HepG2 (cell line): Measurements from ENCODE around the gene PHRF1. TPM values are rescaled to one million over a fixed set of nuclear protein-coding genes. Genes with fewer than 3 reads are reported as not detected.
A peak's percentile ranks its signal among the peaks of the same experiment; 100 is the strongest.

Experiments used
- ATRX ChIP-seq: sonication (generic); formaldehyde crosslinking; IDR thresholded peaks from 2 replicates; pipeline ENCODE4 v1.4.0; 2020; ENCODE audit warnings: missing genetic modification reagents, borderline replicate concordance
- CBFB ChIP-seq: sonication (generic); formaldehyde crosslinking; IDR thresholded peaks from 2 replicates; pipeline ENCODE4 v1.4.0; 2020; ENCODE audit warnings: missing genetic modification reagents
- KDM4B ChIP-seq: sonication (generic); formaldehyde crosslinking; IDR thresholded peaks from 2 replicates; pipeline ENCODE4 v1.4.0; 2020; ENCODE audit warnings: missing genetic modification reagents
- KLF12 ChIP-seq: sonication (generic); formaldehyde crosslinking; IDR thresholded peaks from 2 replicates; pipeline ENCODE4 v1.4.0; 2020; ENCODE audit warnings: missing genetic modification reagents, borderline replicate concordance
- KMT2B ChIP-seq: IDR thresholded peaks from 2 replicates; pipeline ENCODE4 v1.6.1; 2016; ENCODE audit warnings: missing genetic modification reagents, missing compliant biosample characterization
- RFXAP ChIP-seq: sonication (generic); formaldehyde crosslinking; IDR thresholded peaks from 2 replicates; pipeline ENCODE4 v1.4.0; 2020; ENCODE audit warnings: missing genetic modification reagents, borderline replicate concordance
- SMYD3 ChIP-seq: sonication (generic); formaldehyde crosslinking; IDR thresholded peaks from 2 replicates; pipeline ENCODE4 v1.8.1; 2023; ENCODE audit warnings: mild to moderate bottlenecking, missing genetic modification reagents
- U2AF1 ChIP-seq: fragments of 200-400 bp; formaldehyde crosslinking; optimal IDR thresholded peaks from 2 replicates; pipeline ENCODE3; 2017; ENCODE audit warnings: mild to moderate bottlenecking, low read depth, low read length
- ZC3H4 ChIP-seq: sonication (generic); formaldehyde crosslinking; IDR thresholded peaks from 2 replicates; pipeline ENCODE4 v1.4.0; 2020; ENCODE audit warnings: missing genetic modification reagents, borderline replicate concordance
- ZNF317 ChIP-seq: sonication (generic); formaldehyde crosslinking; IDR thresholded peaks from 2 replicates; pipeline ENCODE4 v1.5.0; 2020; ENCODE audit warnings: mild to moderate bottlenecking, missing genetic modification reagents
- ZNF354B ChIP-seq: sonication (generic); formaldehyde crosslinking; IDR thresholded peaks from 2 replicates; pipeline ENCODE4 v1.8.0; 2022; ENCODE audit warnings: mild to moderate bottlenecking, missing genetic modification reagents
- ZNF605 ChIP-seq: sonication (generic); formaldehyde crosslinking; IDR thresholded peaks from 2 replicates; pipeline ENCODE4 v1.8.0; 2022; ENCODE audit warnings: mild to moderate bottlenecking, missing genetic modification reagents
- ZSCAN12 ChIP-seq: sonication (generic); formaldehyde crosslinking; IDR thresholded peaks from 2 replicates; pipeline ENCODE4 v1.9.0; 2021; ENCODE audit warnings: mild to moderate bottlenecking, missing genetic modification reagents
- polyA plus RNA-seq, 8 experiments: library from polyadenylated mRNA; depleted of rRNA in 3 of 8; stranded (reverse) in 7 of 8; unstranded in 1 of 8; fragments of >200 nt; fragmentation: Illumina TruSeq in 4 of 8; extraction: Trizol in 4 of 8; gene quantifications; 2 replicates each; pipeline versions ENCODE4 v1.2.1 to v1.2.3, GENCODE V29; 2011 to 2016; ENCODE audit warnings: low read depth in 4 of 8, missing spikeins in 1 of 8, mixed read lengths in 1 of 8; ENCODE audit not compliant: insufficient read depth in 1 of 8
- total RNA-seq, 5 experiments: library from RNA; depleted of rRNA; stranded (reverse); fragments of >200 nt; fragmentation: Illumina TruSeq; extraction: Trizol; gene quantifications; 2 replicates each; pipeline ENCODE4 v1.2.3, GENCODE V29; 2016; ENCODE audit warnings: low read depth in 1 of 5
- TF ChIP-seq, protein P1 (sequence below): sonication (generic); formaldehyde crosslinking; IDR thresholded peaks from 2 replicates; pipeline ENCODE4 v1.5.0; 2020; ENCODE audit warnings: missing genetic modification reagents
- TF ChIP-seq, protein P2 (sequence below): sonication (generic); formaldehyde crosslinking; conservative IDR thresholded peaks from 2 replicates; pipeline ENCODE4 v1.8.0; 2022; ENCODE audit warnings: mild to moderate bottlenecking, moderate library complexity, missing genetic modification reagents
- TF ChIP-seq, protein P3 (sequence below): sonication (generic); formaldehyde crosslinking; IDR thresholded peaks from 2 replicates; pipeline ENCODE4 v1.8.1; 2022; ENCODE audit warnings: mild to moderate bottlenecking, missing genetic modification reagents
- TF ChIP-seq, protein P4 (sequence below): sonication (generic); formaldehyde crosslinking; IDR thresholded peaks from 2 replicates; pipeline ENCODE4 v1.4.0; 2020; ENCODE audit warnings: low read depth, missing genetic modification reagents
- TF ChIP-seq, protein P5 (sequence below): sonication (generic); formaldehyde crosslinking; IDR thresholded peaks from 2 replicates; pipeline ENCODE4 v1.5.1; 2020; ENCODE audit warnings: mild to moderate bottlenecking, missing genetic modification reagents, borderline replicate concordance

Gene PHRF1
- total and polyA plus RNA-seq, 2 of the 13 experiments (the other 11 are each of a cell fraction or from before 2014, with no cell fraction given): 8.2 to 16.7 TPM

DNA sequence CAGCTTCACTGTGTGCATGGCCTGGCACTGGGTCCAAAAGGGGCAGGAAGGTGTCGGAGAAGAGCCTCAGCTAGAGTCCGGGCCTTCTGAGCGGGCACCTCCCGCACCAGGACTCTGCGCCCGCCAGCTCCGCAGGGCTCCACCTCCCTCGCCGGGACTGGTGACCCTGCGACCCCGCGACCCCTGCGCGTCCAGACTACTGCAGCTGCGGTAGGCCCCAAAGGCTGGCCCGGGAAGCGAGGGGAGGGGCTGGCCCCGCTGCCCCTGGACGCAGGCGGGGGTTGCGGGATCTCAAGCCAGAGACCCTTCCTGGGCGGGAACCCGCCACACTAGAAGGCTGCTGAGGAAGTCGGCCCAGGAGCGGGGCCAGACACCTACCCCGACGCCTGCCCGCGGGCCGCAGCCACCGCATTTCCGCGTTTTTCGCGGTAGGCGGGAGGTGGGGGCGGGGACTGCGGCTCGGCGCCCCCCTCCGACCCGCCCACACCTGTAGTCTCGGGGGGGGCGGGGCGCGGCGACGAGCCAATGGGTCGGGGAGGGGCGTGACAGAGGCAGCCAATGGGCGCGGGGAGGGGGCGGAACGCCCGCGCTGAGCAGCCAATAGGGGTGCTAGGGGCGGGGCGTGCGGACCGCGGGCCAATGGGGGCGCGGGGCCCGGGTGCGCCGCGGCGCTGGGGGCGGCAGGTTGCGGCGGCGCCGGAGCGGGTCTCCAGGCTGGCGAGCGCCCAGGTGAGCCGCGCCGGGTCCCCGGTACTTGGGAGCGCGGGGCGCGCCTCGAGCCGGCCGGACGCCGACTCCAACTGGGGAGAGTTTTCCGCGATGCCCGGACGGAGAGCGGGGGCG, 15.7 kb upstream of the PHRF1 start, which contains the start of the genes LMNTD2 and RASSF7 (continued):
- TF ChIP-seq RFXAP (CRISPR knock-in tag) (no peak), ZNF605 (CRISPR knock-in tag) (no peak), ZNF317 (CRISPR knock-in tag) (peak; percentile 72; the same call in 1 of the 2 replicates), U2AF1 (no peak), ATRX (CRISPR knock-in tag) (no peak), ZNF354B (CRISPR knock-in tag) (no peak), CBFB (CRISPR knock-in tag) (no peak; the same call in none of the 2 replicates), ZSCAN12 (CRISPR knock-in tag) (0 out of 2 replicates have a peak, but pooled peaks have one; percentile 29), SMYD3 (CRISPR knock-in tag) (no peak), ZC3H4 (CRISPR knock-in tag) (no peak), KDM4B (CRISPR knock-in tag) (no peak), KLF12 (CRISPR knock-in tag) (no peak), KMT2B (CRISPR knock-in tag) (no peak)
- TF ChIP-seq, protein P1, sequence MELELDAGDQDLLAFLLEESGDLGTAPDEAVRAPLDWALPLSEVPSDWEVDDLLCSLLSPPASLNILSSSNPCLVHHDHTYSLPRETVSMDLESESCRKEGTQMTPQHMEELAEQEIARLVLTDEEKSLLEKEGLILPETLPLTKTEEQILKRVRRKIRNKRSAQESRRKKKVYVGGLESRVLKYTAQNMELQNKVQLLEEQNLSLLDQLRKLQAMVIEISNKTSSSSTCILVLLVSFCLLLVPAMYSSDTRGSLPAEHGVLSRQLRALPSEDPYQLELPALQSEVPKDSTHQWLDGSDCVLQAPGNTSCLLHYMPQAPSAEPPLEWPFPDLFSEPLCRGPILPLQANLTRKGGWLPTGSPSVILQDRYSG (CRISPR knock-in tag): no peak
- TF ChIP-seq, protein P2, sequence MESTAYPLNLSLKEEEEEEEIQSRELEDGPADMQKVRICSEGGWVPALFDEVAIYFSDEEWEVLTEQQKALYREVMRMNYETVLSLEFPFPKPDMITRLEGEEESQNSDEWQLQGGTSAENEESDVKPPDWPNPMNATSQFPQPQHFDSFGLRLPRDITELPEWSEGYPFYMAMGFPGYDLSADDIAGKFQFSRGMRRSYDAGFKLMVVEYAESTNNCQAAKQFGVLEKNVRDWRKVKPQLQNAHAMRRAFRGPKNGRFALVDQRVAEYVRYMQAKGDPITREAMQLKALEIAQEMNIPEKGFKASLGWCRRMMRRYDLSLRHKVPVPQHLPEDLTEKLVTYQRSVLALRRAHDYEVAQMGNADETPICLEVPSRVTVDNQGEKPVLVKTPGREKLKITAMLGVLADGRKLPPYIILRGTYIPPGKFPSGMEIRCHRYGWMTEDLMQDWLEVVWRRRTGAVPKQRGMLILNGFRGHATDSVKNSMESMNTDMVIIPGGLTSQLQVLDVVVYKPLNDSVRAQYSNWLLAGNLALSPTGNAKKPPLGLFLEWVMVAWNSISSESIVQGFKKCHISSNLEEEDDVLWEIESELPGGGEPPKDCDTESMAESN (CRISPR knock-in tag): 0 out of 2 replicates have a peak, but pooled peaks have one; percentile 36
- TF ChIP-seq, protein P3, sequence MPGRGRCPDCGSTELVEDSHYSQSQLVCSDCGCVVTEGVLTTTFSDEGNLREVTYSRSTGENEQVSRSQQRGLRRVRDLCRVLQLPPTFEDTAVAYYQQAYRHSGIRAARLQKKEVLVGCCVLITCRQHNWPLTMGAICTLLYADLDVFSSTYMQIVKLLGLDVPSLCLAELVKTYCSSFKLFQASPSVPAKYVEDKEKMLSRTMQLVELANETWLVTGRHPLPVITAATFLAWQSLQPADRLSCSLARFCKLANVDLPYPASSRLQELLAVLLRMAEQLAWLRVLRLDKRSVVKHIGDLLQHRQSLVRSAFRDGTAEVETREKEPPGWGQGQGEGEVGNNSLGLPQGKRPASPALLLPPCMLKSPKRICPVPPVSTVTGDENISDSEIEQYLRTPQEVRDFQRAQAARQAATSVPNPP (CRISPR knock-in tag): no peak
- TF ChIP-seq, protein P4, sequence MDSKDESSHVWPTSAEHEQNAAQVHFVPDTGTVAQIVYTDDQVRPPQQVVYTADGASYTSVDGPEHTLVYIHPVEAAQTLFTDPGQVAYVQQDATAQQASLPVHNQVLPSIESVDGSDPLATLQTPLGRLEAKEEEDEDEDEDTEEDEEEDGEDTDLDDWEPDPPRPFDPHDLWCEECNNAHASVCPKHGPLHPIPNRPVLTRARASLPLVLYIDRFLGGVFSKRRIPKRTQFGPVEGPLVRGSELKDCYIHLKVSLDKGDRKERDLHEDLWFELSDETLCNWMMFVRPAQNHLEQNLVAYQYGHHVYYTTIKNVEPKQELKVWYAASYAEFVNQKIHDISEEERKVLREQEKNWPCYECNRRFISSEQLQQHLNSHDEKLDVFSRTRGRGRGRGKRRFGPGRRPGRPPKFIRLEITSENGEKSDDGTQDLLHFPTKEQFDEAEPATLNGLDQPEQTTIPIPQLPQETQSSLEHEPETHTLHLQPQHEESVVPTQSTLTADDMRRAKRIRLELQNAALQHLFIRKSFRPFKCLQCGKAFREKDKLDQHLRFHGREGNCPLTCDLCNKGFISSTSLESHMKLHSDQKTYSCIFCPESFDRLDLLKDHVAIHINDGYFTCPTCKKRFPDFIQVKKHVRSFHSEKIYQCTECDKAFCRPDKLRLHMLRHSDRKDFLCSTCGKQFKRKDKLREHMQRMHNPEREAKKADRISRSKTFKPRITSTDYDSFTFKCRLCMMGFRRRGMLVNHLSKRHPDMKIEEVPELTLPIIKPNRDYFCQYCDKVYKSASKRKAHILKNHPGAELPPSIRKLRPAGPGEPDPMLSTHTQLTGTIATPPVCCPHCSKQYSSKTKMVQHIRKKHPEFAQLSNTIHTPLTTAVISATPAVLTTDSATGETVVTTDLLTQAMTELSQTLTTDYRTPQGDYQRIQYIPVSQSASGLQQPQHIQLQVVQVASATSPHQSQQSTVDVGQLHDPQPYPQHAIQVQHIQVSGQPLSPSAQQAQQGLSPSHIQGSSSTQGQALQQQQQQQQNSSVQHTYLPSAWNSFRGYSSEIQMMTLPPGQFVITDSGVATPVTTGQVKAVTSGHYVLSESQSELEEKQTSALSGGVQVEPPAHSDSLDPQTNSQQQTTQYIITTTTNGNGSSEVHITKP (CRISPR knock-in tag): no peak; the same call in 1 of the 2 replicates
- TF ChIP-seq, protein P5, sequence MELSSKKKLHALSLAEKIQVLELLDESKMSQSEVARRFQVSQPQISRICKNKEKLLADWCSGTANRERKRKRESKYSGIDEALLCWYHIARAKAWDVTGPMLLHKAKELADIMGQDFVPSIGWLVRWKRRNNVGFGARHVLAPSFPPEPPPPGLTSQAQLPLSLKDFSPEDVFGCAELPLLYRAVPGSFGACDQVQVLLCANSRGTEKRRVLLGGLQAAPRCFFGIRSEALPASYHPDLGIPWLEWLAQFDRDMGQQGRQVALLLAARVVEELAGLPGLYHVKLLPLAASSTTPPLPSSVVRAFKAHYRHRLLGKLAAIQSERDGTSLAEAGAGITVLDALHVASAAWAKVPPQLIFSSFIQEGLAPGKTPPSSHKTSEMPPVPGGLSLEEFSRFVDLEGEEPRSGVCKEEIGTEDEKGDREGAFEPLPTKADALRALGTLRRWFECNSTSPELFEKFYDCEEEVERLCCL (CRISPR knock-in tag): no peak
